ENCODE data around the gene ZNF280A.
"Not testable (repeated sequence)": the region's sequence is repeated elsewhere in the genome, so short reads cannot be mapped to it uniquely, and the experiment has no call there.

ZNF280A gene

DNA sequence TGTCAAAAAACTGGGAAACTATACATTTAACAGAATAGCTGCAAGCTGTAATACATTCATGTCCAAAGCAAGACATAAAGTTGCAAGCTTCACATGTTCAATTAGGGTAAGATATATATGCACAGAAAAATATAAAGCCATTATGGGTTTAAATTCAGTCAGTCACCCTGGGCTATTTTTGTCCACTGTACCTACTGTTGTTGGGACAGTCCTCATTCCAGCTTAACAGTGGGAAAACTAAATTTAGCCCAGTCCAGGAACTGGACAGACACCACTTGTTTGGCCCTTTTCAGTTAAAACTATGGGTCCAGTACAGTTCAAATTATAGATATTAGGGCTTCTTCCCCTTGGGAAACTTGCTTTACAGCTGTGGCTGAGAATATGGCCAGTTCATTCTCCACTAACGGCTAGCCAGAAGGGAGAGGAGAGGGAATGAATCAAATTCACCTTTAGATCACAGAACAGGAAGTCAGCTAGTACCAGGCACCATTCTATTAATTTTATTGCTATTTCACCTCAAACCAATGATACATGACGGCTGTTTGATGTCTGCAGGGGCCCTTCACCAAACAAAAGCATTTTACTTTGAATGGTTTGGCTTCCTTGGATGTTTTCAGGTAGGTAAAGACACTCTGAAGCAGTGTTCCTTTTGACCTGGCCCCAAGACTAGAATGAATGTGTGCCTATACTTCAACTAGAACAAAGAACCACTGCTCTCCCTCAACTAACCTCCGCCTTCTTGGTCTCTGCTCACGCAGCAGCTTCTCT lies 33.8 kb downstream of the ZNF280A start:
- Histone ChIP-seq H3K36me3 (ENCODE audit: control insufficient read depth, insufficient read depth, low read length) (peaks cover 50% of the 10 kb centered on the region), H3K4me3 (ENCODE audit: low read depth, low read length) (no peak overlapping the region), H3K9me3 (ENCODE audit: control insufficient read depth, insufficient read depth, low read length) (no peaks in the 10 kb centered on the region), H3K27ac (ENCODE audit: low read depth, low read length) (no peak overlapping the region), H3K4me1 (ENCODE audit: control insufficient read depth, insufficient read depth, low read length) (no peaks in the 10 kb centered on the region), H3K27me3 (ENCODE audit: control insufficient read depth, insufficient read depth, low read length) (peaks cover 3% of the 10 kb centered on the region; the same call in 1 of the 2 replicates), H3K9ac (ENCODE audit: low read depth, low read length) (no peak overlapping the region)

DNA sequence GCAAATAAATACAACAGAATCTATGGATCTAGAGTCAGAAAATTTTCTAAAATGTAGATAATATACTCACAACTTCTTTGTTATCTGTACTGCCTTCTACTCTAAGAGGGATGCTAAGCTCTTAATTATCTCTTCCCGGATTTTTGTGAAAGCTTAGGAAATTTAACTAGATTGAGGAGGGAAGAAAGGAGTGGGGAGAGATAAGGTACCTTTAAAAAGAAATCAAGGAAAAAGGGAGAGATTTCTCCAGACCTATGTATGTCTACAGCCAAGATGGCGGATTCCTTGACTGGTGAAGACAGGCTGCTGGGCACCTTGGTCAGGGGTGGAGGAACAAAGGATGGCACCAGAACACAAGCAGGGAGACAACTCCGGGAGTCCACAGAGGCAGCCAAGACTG lies 34.5 kb downstream of the ZNF280A start:
- Histone ChIP-seq H3K4me3 (ENCODE audit: low read depth, low read length) (no peak overlapping the region), H3K27me3 (ENCODE audit: control insufficient read depth, insufficient read depth, low read length) (peaks cover 9% of the 10 kb centered on the region; the same call in 1 of the 2 replicates), H3K36me3 (ENCODE audit: control insufficient read depth, insufficient read depth, low read length) (peaks cover 44% of the 10 kb centered on the region), H3K27ac (ENCODE audit: low read depth, low read length) (no peak overlapping the region), H3K4me1 (ENCODE audit: control insufficient read depth, insufficient read depth, low read length) (no peaks in the 10 kb centered on the region), H3K9me3 (ENCODE audit: control insufficient read depth, insufficient read depth, low read length) (no peaks in the 10 kb centered on the region), H3K9ac (ENCODE audit: low read depth, low read length) (no peak overlapping the region)

DNA sequence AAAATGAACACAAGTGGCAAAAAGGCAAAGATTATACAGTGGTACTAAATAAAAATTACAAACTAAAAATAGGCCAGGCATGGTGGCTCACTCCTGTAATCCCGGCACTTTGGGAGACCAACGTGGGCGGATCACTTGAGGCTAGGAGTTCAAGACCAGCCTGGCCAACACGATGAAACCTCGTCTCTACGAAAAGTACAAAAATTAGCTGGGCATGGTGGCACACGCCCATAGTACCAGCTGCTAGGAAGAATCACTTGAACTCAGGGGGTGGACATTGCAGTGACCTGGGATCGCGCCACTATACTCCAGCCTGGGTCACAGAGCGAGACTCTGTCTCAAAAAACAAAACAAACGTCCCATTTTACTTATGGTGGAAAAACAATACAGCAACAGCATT lies 36.0 kb downstream of the ZNF280A start:
- H3K4me1 ChIP-seq (ENCODE audit: control insufficient read depth, insufficient read depth, low read length) = no peaks in the 10 kb centered on the region
- H3K9me3 ChIP-seq (ENCODE audit: control insufficient read depth, insufficient read depth, low read length) = no peaks in the 10 kb centered on the region
- no peak overlapping the region for H3K27ac ChIP-seq (ENCODE audit: low read depth, low read length)
- no peak overlapping the region for H3K9ac ChIP-seq (ENCODE audit: low read depth, low read length)
- no peak overlapping the region for H3K4me3 ChIP-seq (ENCODE audit: low read depth, low read length)
- peaks cover 31% of the 10 kb centered on the region for H3K36me3 ChIP-seq (ENCODE audit: control insufficient read depth, insufficient read depth, low read length)
- peaks cover 9% of the 10 kb centered on the region; the same call in 1 of the 2 replicates for H3K27me3 ChIP-seq (ENCODE audit: control insufficient read depth, insufficient read depth, low read length)

DNA sequence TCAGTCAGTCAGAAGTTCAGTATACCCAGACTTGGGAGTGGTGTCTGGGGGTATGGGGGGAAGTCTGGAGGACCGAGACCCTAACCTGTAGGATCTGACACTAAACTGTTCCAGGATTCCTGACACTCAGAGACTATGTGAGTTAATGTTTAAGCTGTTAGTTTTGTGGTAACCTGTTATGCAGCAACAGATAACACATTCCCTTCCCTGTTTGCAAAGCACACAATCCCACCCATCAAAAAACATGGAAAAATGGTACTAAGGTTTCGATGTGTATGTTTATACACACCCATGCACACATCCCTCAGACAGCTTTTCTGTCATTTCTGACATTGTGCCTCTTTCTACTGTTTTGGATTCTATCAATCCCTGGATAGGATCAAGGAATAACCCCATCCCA lies 39.1 kb downstream of the ZNF280A start:
- no peak overlapping the region for H3K4me3 ChIP-seq (ENCODE audit: low read depth, low read length)
- no peak overlapping the region for H3K27ac ChIP-seq (ENCODE audit: low read depth, low read length)
- H3K9me3 ChIP-seq (ENCODE audit: control insufficient read depth, insufficient read depth, low read length) = no peaks in the 10 kb centered on the region

DNA sequence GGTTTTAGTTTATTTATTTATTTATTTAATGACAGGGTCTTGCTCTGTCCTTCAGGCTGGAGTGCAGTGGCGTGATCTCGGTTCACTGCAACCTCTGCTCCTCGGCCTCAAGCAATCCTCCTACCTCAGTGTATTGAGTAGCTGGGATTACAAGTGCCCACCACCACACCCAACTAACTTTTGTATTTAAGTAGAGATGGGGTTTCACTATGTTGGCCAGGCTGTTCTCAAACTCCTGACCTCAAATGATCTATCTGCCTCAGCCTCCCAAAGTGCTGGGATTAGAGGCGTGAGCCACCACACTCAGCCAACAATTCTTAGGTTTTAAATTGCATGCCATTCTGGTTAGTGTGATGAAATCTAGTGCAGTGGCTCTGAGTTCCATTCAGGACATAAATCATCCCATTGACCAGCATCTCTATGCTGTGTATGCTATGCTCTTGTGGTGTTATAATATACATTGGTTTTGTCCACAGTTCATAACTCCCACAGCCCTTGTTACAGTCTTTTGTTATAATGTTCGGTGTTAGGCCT lies 40.0 kb downstream of the ZNF280A start:
- Histone ChIP-seq H3K9ac (ENCODE audit: low read depth, low read length) (no peak overlapping the region), H3K27me3 (ENCODE audit: control insufficient read depth, insufficient read depth, low read length) (peaks cover 18% of the 10 kb centered on the region), H3K27ac (ENCODE audit: low read depth, low read length) (no peak overlapping the region), H3K4me1 (ENCODE audit: control insufficient read depth, insufficient read depth, low read length) (no peaks in the 10 kb centered on the region), H3K36me3 (ENCODE audit: control insufficient read depth, insufficient read depth, low read length) (no peaks in the 10 kb centered on the region), H3K4me3 (ENCODE audit: low read depth, low read length) (no peak overlapping the region), H3K9me3 (ENCODE audit: control insufficient read depth, insufficient read depth, low read length) (no peaks in the 10 kb centered on the region)

More for the DNA sequence above, 39.1 kb downstream of the ZNF280A start:
- no peak overlapping the region for H3K9ac ChIP-seq (ENCODE audit: low read depth, low read length)
- H3K27me3 ChIP-seq (ENCODE audit: control insufficient read depth, insufficient read depth, low read length) = peaks cover 18% of the 10 kb centered on the region
- no peaks in the 10 kb centered on the region for H3K4me1 ChIP-seq (ENCODE audit: control insufficient read depth, insufficient read depth, low read length)
- H3K36me3 ChIP-seq (ENCODE audit: control insufficient read depth, insufficient read depth, low read length) = peaks cover 7% of the 10 kb centered on the region; the same call in 1 of the 2 replicates

DNA sequence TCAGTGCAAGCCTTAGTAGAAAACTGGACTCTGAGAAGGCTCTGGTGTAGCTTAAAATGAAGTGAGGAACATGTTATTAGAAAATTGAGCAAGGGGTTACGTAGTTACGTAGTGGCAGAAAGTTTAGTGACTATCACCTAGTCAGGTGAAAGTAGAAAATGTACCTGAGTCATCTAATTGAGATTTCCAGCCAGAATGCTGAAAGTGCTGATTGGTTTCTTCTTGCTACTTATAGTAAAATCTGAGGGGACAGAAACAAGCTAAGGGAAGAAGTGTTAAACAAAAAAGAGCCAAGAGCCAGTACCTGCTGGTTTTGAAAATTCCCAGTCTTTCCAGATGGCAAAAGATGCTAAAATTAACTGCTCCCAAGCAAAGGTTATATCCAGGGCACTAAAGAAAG lies 41.0 kb downstream of the ZNF280A start:
- Histone ChIP-seq H3K27ac (ENCODE audit: low read depth, low read length) (no peak overlapping the region), H3K4me3 (ENCODE audit: low read depth, low read length) (no peak overlapping the region), H3K36me3 (ENCODE audit: control insufficient read depth, insufficient read depth, low read length) (no peaks in the 10 kb centered on the region), H3K9ac (ENCODE audit: low read depth, low read length) (no peak overlapping the region), H3K4me1 (ENCODE audit: control insufficient read depth, insufficient read depth, low read length) (peaks cover 8% of the 10 kb centered on the region), H3K27me3 (ENCODE audit: control insufficient read depth, insufficient read depth, low read length) (peaks cover 18% of the 10 kb centered on the region), H3K9me3 (ENCODE audit: control insufficient read depth, insufficient read depth, low read length) (no peaks in the 10 kb centered on the region)

DNA sequence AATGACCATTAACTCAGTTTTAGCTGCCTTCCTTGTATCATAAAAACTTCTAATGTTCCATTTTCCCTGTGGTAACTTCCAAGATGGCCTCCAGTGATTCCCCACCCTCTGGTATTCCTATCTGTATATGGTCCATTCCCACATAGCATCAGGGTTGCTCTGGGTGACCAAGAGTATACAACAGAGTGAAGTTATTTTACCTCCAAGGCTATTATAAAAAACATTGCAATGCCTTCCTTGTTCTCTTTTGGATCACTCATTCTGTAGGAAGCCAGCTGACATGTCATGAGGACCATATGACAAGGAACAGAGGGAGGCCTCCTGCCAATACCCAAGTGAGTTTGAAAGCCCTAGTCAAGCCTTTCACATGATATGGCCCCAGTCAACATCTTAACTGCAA lies 41.6 kb downstream of the ZNF280A start:
- Histone ChIP-seq H3K36me3 (ENCODE audit: control insufficient read depth, insufficient read depth, low read length) (no peaks in the 10 kb centered on the region), H3K27me3 (ENCODE audit: control insufficient read depth, insufficient read depth, low read length) (peaks cover 18% of the 10 kb centered on the region), H3K4me1 (ENCODE audit: control insufficient read depth, insufficient read depth, low read length) (peaks cover 8% of the 10 kb centered on the region), H3K9me3 (ENCODE audit: control insufficient read depth, insufficient read depth, low read length) (no peaks in the 10 kb centered on the region), H3K9ac (ENCODE audit: low read depth, low read length) (no peak overlapping the region), H3K4me3 (ENCODE audit: low read depth, low read length) (no peak overlapping the region), H3K27ac (ENCODE audit: low read depth, low read length) (no peak overlapping the region)

DNA sequence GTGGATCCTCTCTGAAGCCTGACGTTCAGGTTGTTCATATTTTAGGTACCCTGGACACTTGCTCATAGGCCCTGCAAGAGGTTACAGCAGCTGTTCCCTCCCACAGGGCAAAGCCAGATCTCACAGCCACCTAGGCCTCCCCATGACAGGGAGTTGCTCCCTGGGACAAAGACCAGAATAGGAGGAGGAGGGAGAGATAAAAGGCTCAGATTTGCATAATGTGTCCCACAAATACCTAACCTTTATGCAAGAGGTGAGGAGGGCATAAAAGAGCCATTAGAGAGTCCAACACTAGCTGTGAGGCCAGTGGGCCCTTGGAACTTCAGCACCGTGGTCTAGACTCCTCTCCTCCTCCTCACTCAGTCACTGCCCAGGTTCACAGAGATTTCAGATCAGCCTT lies 45.3 kb downstream of the ZNF280A start:
- Histone ChIP-seq H3K4me1 (ENCODE audit: control insufficient read depth, insufficient read depth, low read length) (peaks cover 8% of the 10 kb centered on the region), H3K9me3 (ENCODE audit: control insufficient read depth, insufficient read depth, low read length) (no peaks in the 10 kb centered on the region), H3K4me3 (ENCODE audit: low read depth, low read length) (no peak overlapping the region)

DNA sequence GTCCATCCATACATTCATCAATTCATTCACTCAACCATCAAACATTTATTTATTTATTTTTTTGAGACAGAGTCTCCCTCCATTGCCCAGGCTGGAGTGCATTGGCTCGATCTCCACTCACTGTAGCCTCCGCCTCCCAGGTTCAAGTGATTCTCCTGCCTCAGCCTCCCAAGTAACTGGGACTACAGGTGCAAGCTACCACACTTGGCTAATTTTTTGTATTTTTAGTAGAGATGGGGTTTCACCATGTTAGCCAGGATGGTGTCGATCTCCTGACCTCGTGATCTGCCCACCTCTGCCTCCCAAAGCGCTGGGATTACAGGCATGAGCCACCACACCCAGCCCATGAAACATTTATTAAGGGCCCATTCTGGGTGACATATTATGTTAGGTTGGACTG lies 49.0 kb downstream of the ZNF280A start:
- peaks cover 22% of the 10 kb centered on the region; the same call in 1 of the 2 replicates for H3K27me3 ChIP-seq (ENCODE audit: control insufficient read depth, insufficient read depth, low read length)
- not testable (repeated sequence) for H3K9me3 ChIP-seq (ENCODE audit: control insufficient read depth, insufficient read depth, low read length); H3K4me3 ChIP-seq (ENCODE audit: low read depth, low read length); H3K9ac ChIP-seq (ENCODE audit: low read depth, low read length); H3K36me3 ChIP-seq (ENCODE audit: control insufficient read depth, insufficient read depth, low read length); H3K4me1 ChIP-seq (ENCODE audit: control insufficient read depth, insufficient read depth, low read length); H3K27ac ChIP-seq (ENCODE audit: low read depth, low read length)

More for the DNA sequence above, 45.3 kb downstream of the ZNF280A start:
- Histone ChIP-seq H3K36me3 (ENCODE audit: control insufficient read depth, insufficient read depth, low read length) (no peaks in the 10 kb centered on the region), H3K27me3 (ENCODE audit: control insufficient read depth, insufficient read depth, low read length) (peaks cover 27% of the 10 kb centered on the region), H3K27ac (ENCODE audit: low read depth, low read length) (no peak overlapping the region), H3K9ac (ENCODE audit: low read depth, low read length) (no peak overlapping the region)

DNA sequence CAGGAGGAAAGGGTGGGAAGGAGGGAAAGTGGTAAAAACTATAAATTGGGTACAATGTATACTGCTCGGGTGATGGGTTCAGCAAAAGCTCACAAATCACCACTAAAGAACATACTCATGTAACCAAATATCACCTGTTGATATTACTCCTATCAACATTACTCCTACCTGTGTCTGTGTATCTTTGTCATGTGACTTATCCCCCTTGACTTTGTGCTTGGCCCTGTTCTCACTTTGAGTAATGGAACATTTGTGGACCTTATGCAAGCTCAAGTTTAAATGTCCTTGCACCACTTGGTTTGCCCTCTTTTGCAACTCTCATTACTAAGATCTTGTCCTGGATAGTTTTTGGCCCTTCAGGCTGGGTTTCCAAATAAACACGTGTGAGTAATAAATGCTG lies 50.5 kb downstream of the ZNF280A start:
- Histone ChIP-seq H3K9me3 (ENCODE audit: control insufficient read depth, insufficient read depth, low read length) (peaks cover 3% of the 10 kb centered on the region; the same call in 1 of the 2 replicates), H3K27ac (ENCODE audit: low read depth, low read length) (no peak overlapping the region), H3K4me3 (ENCODE audit: low read depth, low read length) (no peak overlapping the region), H3K4me1 (ENCODE audit: control insufficient read depth, insufficient read depth, low read length) (peaks cover 2% of the 10 kb centered on the region; the same call in 1 of the 2 replicates), H3K9ac (ENCODE audit: low read depth, low read length) (no peak overlapping the region), H3K36me3 (ENCODE audit: control insufficient read depth, insufficient read depth, low read length) (no peaks in the 10 kb centered on the region), H3K27me3 (ENCODE audit: control insufficient read depth, insufficient read depth, low read length) (peaks cover 38% of the 10 kb centered on the region)

DNA sequence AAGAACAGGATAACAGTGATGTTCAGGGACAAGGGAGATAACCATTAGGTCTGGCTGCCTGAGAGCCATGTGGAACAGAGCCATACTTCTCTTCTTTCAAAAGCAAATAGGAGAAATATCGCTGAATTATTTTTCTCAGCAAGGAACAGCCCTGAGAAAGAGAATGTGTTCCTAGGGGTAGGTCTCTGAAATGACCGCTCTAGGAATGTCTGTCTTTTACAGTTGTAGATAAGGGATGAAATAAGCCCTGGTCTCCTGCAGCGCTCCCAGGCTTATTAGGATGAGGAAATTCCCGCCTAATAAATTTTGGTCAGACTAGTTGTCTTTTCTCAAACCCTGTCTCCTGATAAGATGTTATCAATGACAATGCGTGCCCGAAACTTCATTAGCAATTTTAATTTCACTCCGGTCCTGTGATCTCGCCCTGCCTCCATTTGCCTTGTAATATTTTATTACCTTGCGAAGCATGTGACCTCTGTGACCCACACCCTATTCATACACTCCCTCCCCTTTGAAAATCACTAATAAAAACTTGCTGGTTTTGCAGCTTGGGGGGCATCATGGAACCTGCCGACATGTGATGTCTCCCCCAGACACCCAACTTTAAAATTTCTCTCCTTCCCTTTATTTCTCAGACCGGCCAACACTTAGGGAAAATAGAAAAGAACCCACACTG lies 51.1 kb downstream of the ZNF280A start:
- not testable (repeated sequence) for H3K4me1 ChIP-seq (ENCODE audit: control insufficient read depth, insufficient read depth, low read length); H3K4me3 ChIP-seq (ENCODE audit: low read depth, low read length); H3K36me3 ChIP-seq (ENCODE audit: control insufficient read depth, insufficient read depth, low read length); H3K27ac ChIP-seq (ENCODE audit: low read depth, low read length); H3K9me3 ChIP-seq (ENCODE audit: control insufficient read depth, insufficient read depth, low read length); H3K9ac ChIP-seq (ENCODE audit: low read depth, low read length)
- H3K27me3 ChIP-seq (ENCODE audit: control insufficient read depth, insufficient read depth, low read length) = peaks cover 42% of the 10 kb centered on the region

All from HUES48 (cell line).